AG04449 (cell line): ENCODE measurements around the gene IQSEC1.

Experiments used
- CTCF ChIA-PET: fragments of 350-600 bp; formaldehyde crosslinking; extraction: SDS; loops from one replicate; lab custom pipeline; 2021; ENCODE audit warnings: antibody characterized with exemption; lab: Yijun Ruan, JAX
- POLR2A ChIA-PET: fragments of 400-600, 350-600 bp; formaldehyde crosslinking; extraction: SDS; loops from one replicate; lab custom pipeline; 2020; ENCODE audit warnings: antibody characterized with exemption, inconsistent platforms; lab: Yijun Ruan, JAX
- DNase-seq: peaks from one replicate; pipeline ENCODE4 v3.0.0-alpha.2; 2010; ENCODE audit warnings: low read depth, low spot score
- H3K4me3 ChIP-seq: 2 replicates; pipeline ENCODE4 v1.5.1; 2011; ENCODE audit warnings: low read depth, mild to moderate bottlenecking, control low read depth, low read length
- CTCF ChIP-seq: IDR thresholded peaks from one replicate; pipeline ENCODE4 v1.5.1; 2011; ENCODE audit warnings: mild to moderate bottlenecking, moderate library complexity, low read length, control low read depth, inconsistent platforms; ENCODE audit not compliant: insufficient read depth; ENCODE audit errors: missing control alignments

IQSEC1 gene

GRCh38 chr3:12866836-12867235 lies 206.4 kb downstream of the IQSEC1 start:
- POLR2A ChIA-PET = no interaction called here
- CTCF ChIA-PET = interaction anchor here (1.2 to 7.7 kb wide), 7 partner anchors 10 to 122 kb away, joined by 5 to 78 read pairs (median 11); partner anchors contain the start of gene RPL32
- H3K4me3 ChIP-seq = no peak overlapping the region
- no peak for TF ChIP-seq CTCF
- DNase-seq = no peak

- POLR2A ChIA-PET = no interaction called here
- DNase-seq = no peak
- CTCF ChIA-PET = interaction anchor here (1.1 to 7.7 kb wide), 3 partner anchors 21 to 119 kb away, joined by 3 to 78 read pairs (median 3); no protein-coding TSS in a partner anchor
- no peak for TF ChIP-seq CTCF
- no peak overlapping the region for H3K4me3 ChIP-seq
Measured at GRCh38 chr3:12865271-12865670, 208.0 kb downstream of the IQSEC1 start.

DNA sequence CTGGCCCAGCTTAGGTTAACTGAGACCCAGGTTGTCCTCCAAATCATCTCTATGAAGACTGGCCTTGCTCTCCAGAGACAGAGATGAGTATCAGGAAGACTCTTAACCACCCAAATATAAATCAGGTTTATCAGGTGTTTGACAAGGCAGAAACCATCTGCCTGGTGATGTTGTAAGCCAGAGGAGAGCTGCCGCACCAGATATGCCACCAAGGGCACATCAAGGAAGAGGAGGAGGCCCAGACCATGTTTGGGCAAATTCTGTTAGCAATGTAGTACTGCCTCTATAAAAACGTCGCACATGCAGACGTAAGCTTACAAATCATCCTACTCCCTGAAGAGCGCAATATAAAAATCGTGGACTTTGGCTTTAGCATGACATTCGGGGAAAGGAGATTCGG lies 210.8 kb downstream of the IQSEC1 start:
- no peak for TF ChIP-seq CTCF
- no peak overlapping the region for H3K4me3 ChIP-seq
- ChIA-PET POLR2A (no interaction called here), CTCF (interaction anchor here (1.1 to 3.0 kb wide), 6 partner anchors 8 to 133 kb away, joined by 3 to 10 read pairs (median 4); partner anchors contain the start of gene RPL32)
- no peak for DNase-seq

GRCh38 chr3:12861611-12862010 lies 211.6 kb downstream of the IQSEC1 start:
- no peak overlapping the region for H3K4me3 ChIP-seq
- no peak for DNase-seq
- POLR2A ChIA-PET = no interaction called here
- CTCF ChIA-PET = interaction anchor here (1.5 to 3.0 kb wide), 2 partner anchors 20 to 30 kb away, joined by 8 to 10 read pairs; partner anchors contain the start of gene RPL32
- TF ChIP-seq CTCF = no peak

- no peak for TF ChIP-seq CTCF
- DNase-seq = no peak
- ChIA-PET POLR2A (no interaction called here), CTCF (interaction anchor here (1.2 to 1.6 kb wide), 4 partner anchors 10 to 33 kb away, joined by 3 to 6 read pairs (median 4); partner anchors contain the start of gene RPL32)
- no peak overlapping the region for H3K4me3 ChIP-seq
Measured at GRCh38 chr3:12859840-12860239, 213.4 kb downstream of the IQSEC1 start.

DNA sequence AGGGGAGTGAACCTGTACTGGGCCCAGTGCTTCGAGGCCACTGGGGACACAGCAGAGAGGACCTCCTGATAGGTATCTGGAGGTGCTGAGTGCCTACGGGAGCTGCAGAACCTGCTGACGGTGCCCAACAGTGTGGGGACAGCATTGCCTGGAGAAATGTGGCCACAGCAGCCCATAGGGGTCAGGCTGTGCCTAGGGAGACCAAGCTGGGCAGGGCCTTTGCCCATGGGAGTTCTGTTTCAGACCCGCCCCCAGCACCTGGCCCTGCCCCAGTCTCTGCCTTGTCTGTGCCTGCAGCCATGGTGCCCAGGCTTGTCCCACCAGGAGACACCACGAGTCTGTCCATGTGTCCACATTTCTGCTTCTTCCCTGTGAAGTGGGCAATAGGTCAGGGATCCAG lies 216.6 kb downstream of the IQSEC1 start:
- DNase-seq = no peak
- CTCF ChIA-PET = interaction anchor here (1.1 to 5.0 kb wide), 3 partner anchors 11 to 36 kb away, joined by 3 to 24 read pairs (median 3); no protein-coding TSS in a partner anchor
- no peak overlapping the region for H3K4me3 ChIP-seq
- TF ChIP-seq CTCF = no peak
- POLR2A ChIA-PET = no interaction called here
